Measurements from ENCODE around the gene PRKAG2.

DNA sequence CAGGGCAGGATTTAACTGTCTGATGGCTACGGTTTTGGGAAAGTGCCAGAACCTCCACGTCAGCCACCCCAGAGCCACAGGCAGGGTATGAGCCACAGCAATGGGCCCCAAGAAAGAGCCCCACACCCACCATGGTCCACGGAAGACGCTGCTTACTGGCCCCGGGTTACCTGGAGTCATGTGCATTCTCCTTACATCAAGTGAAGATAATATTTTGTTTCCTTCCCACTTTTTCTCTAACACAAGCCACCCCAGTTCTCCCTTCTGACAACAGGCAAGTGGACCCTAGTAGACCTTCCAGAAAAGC lies 67.1 kb downstream of the PRKAG2 start:
- TF ChIP-seq, protein P1, sequence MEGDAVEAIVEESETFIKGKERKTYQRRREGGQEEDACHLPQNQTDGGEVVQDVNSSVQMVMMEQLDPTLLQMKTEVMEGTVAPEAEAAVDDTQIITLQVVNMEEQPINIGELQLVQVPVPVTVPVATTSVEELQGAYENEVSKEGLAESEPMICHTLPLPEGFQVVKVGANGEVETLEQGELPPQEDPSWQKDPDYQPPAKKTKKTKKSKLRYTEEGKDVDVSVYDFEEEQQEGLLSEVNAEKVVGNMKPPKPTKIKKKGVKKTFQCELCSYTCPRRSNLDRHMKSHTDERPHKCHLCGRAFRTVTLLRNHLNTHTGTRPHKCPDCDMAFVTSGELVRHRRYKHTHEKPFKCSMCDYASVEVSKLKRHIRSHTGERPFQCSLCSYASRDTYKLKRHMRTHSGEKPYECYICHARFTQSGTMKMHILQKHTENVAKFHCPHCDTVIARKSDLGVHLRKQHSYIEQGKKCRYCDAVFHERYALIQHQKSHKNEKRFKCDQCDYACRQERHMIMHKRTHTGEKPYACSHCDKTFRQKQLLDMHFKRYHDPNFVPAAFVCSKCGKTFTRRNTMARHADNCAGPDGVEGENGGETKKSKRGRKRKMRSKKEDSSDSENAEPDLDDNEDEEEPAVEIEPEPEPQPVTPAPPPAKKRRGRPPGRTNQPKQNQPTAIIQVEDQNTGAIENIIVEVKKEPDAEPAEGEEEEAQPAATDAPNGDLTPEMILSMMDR (conservative IDR thresholded peaks at IDR 0.05; ENCODE audit: low read depth in 2 of 2) = no peak
- no peak for TF ChIP-seq CREB1 (CRISPR knock-in tag; IDR thresholded peaks at IDR 0.05; ENCODE audit: low read depth)
- TF ChIP-seq POLR2AphosphoS5 (IDR thresholded peaks at IDR 0.05; ENCODE audit: low read depth) = no peak
- no peak for TF ChIP-seq EZH2 (IDR thresholded peaks at IDR 0.05; ENCODE audit: low read depth, unreplicated experiment)
- no peak for TF ChIP-seq EZH2phosphoT487 (IDR thresholded peaks at IDR 0.05; ENCODE audit: unreplicated experiment)
- TF ChIP-seq, protein P2, sequence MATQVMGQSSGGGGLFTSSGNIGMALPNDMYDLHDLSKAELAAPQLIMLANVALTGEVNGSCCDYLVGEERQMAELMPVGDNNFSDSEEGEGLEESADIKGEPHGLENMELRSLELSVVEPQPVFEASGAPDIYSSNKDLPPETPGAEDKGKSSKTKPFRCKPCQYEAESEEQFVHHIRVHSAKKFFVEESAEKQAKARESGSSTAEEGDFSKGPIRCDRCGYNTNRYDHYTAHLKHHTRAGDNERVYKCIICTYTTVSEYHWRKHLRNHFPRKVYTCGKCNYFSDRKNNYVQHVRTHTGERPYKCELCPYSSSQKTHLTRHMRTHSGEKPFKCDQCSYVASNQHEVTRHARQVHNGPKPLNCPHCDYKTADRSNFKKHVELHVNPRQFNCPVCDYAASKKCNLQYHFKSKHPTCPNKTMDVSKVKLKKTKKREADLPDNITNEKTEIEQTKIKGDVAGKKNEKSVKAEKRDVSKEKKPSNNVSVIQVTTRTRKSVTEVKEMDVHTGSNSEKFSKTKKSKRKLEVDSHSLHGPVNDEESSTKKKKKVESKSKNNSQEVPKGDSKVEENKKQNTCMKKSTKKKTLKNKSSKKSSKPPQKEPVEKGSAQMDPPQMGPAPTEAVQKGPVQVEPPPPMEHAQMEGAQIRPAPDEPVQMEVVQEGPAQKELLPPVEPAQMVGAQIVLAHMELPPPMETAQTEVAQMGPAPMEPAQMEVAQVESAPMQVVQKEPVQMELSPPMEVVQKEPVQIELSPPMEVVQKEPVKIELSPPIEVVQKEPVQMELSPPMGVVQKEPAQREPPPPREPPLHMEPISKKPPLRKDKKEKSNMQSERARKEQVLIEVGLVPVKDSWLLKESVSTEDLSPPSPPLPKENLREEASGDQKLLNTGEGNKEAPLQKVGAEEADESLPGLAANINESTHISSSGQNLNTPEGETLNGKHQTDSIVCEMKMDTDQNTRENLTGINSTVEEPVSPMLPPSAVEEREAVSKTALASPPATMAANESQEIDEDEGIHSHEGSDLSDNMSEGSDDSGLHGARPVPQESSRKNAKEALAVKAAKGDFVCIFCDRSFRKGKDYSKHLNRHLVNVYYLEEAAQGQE (IDR thresholded peaks at IDR 0.05; ENCODE audit: unreplicated experiment) = no peak
- no peak for TF ChIP-seq STAT1 (IDR thresholded peaks at IDR 0.05; ENCODE audit: unreplicated experiment)
- no peak for TF ChIP-seq NANOG (IDR thresholded peaks at IDR 0.05; ENCODE audit: borderline replicate concordance)
- TF ChIP-seq ZNF331 (CRISPR knock-in tag; IDR thresholded peaks at IDR 0.05; ENCODE audit: low read depth) = no peak
- no peak for TF ChIP-seq ZNF114 (CRISPR knock-in tag; IDR thresholded peaks at IDR 0.05)
- TF ChIP-seq, protein P3, sequence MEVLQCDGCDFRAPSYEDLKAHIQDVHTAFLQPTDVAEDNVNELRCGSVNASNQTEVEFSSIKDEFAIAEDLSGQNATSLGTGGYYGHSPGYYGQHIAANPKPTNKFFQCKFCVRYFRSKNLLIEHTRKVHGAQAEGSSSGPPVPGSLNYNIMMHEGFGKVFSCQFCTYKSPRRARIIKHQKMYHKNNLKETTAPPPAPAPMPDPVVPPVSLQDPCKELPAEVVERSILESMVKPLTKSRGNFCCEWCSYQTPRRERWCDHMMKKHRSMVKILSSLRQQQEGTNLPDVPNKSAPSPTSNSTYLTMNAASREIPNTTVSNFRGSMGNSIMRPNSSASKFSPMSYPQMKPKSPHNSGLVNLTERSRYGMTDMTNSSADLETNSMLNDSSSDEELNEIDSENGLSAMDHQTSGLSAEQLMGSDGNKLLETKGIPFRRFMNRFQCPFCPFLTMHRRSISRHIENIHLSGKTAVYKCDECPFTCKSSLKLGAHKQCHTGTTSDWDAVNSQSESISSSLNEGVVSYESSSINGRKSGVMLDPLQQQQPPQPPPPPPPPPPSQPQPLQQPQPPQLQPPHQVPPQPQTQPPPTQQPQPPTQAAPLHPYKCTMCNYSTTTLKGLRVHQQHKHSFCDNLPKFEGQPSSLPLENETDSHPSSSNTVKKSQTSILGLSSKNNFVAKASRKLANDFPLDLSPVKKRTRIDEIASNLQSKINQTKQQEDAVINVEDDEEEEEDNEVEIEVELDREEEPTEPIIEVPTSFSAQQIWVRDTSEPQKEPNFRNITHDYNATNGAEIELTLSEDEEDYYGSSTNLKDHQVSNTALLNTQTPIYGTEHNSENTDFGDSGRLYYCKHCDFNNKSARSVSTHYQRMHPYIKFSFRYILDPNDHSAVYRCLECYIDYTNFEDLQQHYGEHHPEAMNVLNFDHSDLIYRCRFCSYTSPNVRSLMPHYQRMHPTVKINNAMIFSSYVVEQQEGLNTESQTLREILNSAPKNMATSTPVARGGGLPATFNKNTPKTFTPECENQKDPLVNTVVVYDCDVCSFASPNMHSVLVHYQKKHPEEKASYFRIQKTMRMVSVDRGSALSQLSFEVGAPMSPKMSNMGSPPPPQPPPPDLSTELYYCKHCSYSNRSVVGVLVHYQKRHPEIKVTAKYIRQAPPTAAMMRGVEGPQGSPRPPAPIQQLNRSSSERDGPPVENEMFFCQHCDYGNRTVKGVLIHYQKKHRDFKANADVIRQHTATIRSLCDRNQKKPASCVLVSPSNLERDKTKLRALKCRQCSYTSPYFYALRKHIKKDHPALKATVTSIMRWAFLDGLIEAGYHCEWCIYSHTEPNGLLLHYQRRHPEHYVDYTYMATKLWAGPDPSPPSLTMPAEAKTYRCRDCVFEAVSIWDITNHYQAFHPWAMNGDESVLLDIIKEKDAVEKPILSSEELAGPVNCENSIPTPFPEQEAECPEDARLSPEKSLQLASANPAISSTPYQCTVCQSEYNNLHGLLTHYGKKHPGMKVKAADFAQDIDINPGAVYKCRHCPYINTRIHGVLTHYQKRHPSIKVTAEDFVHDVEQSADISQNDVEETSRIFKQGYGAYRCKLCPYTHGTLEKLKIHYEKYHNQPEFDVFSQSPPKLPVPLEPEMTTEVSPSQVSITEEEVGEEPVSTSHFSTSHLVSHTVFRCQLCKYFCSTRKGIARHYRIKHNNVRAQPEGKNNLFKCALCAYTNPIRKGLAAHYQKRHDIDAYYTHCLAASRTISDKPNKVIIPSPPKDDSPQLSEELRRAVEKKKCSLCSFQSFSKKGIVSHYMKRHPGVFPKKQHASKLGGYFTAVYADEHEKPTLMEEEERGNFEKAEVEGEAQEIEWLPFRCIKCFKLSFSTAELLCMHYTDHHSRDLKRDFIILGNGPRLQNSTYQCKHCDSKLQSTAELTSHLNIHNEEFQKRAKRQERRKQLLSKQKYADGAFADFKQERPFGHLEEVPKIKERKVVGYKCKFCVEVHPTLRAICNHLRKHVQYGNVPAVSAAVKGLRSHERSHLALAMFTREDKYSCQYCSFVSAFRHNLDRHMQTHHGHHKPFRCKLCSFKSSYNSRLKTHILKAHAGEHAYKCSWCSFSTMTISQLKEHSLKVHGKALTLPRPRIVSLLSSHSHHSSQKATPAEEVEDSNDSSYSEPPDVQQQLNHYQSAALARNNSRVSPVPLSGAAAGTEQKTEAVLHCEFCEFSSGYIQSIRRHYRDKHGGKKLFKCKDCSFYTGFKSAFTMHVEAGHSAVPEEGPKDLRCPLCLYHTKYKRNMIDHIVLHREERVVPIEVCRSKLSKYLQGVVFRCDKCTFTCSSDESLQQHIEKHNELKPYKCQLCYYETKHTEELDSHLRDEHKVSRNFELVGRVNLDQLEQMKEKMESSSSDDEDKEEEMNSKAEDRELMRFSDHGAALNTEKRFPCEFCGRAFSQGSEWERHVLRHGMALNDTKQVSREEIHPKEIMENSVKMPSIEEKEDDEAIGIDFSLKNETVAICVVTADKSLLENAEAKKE (CRISPR knock-in tag; IDR thresholded peaks at IDR 0.05) = no peak
- TF ChIP-seq JUNB (IDR thresholded peaks at IDR 0.05; ENCODE audit: unreplicated experiment) = no peak
